Activated CD4-positive, alpha-beta T cell treated with anti-CD3 and anti-CD28 coated beads, Interleukin-2, Interleukin-4, amounts not matched to agents 100 ng/mL and 50 ng/mL, durations not matched to agents 16 hours and 8 hours (primary cell): ENCODE measurements around the gene CD274.
"Not testable (repeated sequence)": the region's sequence is repeated elsewhere in the genome, so short reads cannot be mapped to it uniquely, and the experiment has no call there.

Source experiments
- DNase-seq: peaks from one replicate; pipeline ENCODE4 v3.0.0-alpha.2; 2020; ENCODE audit warnings: low spot score

CD274 gene

GRCh38 chr9:5468850-5469249, 18.5 kb downstream of the CD274 start:
- DNase-seq, result no peak

GRCh38 chr9:5470122-5470521, 19.8 kb downstream of the CD274 start:
- no peak for DNase-seq

DNA sequence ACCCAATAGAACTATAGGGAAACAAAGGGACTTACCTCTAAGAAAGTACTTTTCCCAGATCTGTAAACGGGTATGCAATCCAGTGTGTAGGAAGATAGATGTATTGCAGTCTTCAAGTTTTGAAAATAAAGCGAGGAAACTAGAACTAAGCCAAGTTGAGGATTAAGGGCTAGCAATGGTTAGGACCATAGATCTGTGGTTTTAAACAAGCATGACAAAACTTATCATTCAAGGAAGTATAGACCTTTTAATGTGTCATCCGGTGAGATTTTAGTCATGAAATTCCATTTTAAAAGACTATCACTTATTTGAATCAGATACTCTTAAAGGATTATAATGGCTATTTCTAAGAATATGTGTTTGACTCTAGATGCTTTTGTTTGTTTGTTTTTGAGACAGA, 20.5 kb downstream of the CD274 start:
- DNase-seq, result no peak

- not testable (repeated sequence) for DNase-seq
Observed at GRCh38 chr9:5475611-5476010, 25.3 kb downstream of the CD274 start.

DNA sequence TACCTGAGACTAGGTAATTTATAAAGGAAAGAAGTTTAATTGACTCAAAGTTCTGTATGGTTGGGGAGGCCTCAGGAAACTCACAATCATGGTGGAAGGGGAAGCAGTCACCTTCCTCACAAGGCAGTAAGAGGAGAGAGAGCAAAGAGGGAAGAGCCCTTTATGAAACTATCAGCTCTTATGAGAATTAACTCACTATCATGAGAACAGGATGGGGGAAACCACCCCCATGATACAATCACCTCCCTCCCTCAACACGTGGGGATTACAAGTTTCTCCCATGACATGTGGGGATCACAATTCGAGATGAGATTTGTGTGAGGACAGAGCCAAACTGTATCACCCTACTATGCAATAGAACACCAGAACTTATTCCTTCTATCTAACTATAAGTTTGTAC, 27.9 kb downstream of the CD274 start:
- no peak for DNase-seq

GRCh38 chr9:5479994-5480694, 29.8 kb downstream of the CD274 start:
- DNase-seq, result peak; percentile 39

DNA sequence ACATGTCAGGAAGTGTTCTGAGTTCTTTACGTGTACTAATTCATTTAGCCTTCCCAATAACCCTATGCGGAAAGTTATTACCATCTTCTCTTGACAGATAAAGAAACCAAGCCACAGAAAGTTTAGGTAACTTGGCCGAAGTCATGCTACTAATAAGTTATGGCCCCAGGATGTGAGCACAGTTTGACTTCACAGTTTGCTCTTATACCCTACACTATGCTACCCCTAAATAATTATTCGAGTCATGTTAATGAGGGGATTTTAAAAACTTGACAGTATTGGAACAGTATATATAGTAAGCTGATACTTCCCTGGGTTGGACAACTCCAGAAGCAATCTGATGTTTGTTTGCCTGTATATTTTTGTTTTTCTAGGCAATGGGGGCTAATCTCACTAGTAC, 30.6 kb downstream of the CD274 start:
- no peak for DNase-seq

- DNase-seq, result no peak
Observed at GRCh38 chr9:5481322-5482040, 31.1 kb downstream of the CD274 start.

- no peak for DNase-seq
Observed at GRCh38 chr9:5482194-5482593, 31.9 kb downstream of the CD274 start.

DNA sequence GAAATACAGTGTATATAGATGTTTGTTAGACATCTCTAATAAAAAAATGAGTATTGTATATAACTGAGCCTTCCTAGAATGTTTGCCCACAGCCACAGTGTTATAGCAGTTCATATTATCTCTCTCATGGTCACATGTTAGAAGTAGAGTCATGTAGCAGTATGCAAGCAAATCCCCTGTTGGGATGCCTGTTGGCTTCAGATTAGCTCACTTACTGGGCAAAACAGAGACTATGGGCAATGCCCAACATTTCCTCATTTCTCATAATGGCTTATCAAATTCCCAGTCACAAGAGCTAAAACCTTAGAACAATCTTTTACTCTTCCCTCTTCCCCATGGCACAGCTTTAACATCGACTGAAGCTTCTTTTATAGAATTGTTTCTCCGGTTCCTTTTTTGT, 33.0 kb downstream of the CD274 start:
- DNase-seq, result no peak

- no peak for DNase-seq
Observed at GRCh38 chr9:5485378-5486085, 35.2 kb downstream of the CD274 start.

DNA sequence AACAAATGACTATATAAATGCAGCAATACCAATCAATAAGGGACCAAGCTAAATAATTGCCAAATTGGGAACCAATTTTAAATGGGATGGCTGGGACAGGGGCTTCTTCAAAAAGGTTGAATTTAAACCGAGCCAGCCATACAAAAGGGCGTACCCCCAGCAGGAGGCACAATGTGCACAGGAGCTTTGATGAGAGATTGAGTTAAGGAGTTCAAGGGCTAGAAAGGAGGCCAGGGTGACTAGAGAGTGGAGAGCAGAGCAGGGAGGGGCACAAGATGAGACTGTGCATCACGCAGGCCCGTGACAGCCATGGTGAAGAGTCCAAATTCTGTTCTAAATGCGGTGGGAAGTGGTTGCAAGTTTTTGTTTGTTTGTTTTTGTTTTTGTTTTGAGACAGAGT, 36.6 kb downstream of the CD274 start:
- no peak for DNase-seq

- no peak for DNase-seq
Observed at GRCh38 chr9:5488221-5489008, 38.1 kb downstream of the CD274 start.

GRCh38 chr9:5489630-5490490, 39.5 kb downstream of the CD274 start:
- no peak for DNase-seq

- DNase-seq, result no peak
Observed at GRCh38 chr9:5492965-5493678, 42.8 kb downstream of the CD274 start.

DNA sequence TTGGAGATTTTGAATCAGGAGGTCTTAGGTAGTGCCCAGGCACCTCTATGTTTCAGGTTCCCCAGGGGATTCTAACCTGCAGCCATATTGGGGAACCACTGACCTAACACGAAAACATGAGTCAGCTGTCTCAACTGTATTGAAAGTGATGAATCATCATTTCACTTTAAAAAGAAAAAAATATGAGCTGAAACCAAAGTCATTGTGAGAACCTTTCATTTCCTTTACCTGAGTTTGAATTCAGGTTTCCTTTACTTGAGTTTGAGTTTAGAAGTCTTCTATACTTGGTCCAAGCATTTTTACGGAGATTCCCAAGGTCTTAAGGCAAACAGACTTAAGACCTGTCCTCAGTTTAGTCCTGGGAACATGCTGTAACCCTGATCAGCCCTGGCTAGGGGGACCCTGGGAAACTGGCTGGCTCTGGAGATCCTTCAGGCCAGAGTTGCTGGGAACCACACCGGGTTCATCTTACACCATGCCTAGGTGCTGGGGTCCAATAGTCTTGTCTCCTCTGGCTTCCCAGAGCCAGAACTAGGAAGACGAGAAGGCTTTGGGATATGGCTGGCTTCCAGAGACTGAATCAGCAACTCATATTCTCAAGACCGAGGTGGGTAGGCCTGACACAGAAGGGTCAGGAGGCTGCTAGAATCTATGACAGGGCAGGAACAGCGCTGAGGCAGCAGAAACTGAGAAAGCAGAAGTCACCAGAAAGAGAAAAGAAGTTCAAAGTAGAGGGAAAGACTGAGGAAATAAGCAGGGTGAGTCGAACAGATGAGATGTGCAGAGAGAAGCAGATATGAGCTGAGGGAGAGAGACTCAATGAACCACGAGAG, 43.6 kb downstream of the CD274 start:
- peak; percentile 75 for DNase-seq

- not testable (repeated sequence) for DNase-seq
Observed at GRCh38 chr9:5494765-5495164, 44.4 kb downstream of the CD274 start.

DNA sequence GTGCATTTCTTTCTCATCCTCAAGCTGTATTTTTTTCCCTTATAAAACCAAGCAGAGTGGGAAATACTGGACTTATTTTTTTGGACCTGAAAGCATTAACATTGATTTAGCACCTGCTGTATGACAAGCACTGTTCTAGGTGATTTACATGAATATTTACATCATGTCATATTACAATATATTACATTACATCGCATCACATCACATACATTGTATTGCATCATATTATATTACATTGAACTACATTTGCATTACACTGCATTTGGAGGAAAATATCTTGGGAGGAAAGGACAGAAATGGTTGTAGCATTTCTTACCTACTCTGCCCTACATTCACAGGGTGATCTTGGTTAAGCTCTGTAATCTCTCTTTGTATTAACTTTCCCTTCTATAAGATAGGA, 48.8 kb downstream of the CD274 start:
- no peak for DNase-seq

DNA sequence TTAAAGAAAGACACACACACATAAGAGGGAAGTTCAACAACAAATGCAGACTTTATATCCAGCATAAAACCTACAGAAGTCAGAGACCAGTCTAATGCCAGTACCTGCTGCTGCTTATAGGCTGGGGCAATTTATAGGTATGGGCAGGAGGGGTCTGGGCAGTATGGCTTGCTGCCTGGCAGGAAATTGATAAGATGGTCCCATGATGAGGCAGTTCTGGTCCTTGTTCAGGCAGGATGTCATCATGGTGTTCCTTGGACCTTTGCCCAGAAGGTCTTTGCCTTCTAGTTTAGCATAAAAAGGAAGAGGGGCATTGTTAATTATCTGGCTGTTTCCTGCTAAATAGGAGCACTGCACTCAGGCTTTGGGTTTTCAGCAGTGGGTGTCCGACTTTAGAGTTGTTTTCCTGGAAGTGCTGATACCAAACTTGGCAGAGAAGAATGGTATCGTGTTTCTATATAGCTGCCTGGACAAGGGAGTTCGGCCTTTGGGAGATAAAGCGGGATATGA, 49.6 kb downstream of the CD274 start:
- no peak for DNase-seq
